Astrocyte (in vitro differentiated cells and primary cell): ENCODE results near the gene PPP6R3. TPM values are rescaled to one million over a fixed set of nuclear protein-coding genes. Genes with fewer than 3 reads are reported as not detected.
A peak's percentile ranks its signal among the peaks of the same experiment; 100 is the strongest.

Source experiments
- DNase-seq: peaks from one replicate; pipeline ENCODE4 v3.0.0-alpha.2; 2010; ENCODE audit warnings: low read depth
- FAIRE-seq: peaks from 2 replicates; lab custom pipeline; 2011; peaks lifted over from hg19 to GRCh38; lab: Jason Lieb, UNC
- H2AFZ ChIP-seq: 2 replicates; pipeline ENCODE4 v1.6.0; 2012; ENCODE audit warnings: low read depth, low read length, inconsistent platforms
- H3K27ac ChIP-seq: 2 replicates; pipeline ENCODE4 v1.5.1; 2011; ENCODE audit warnings: low read depth, low read length, inconsistent platforms
- H3K27me3 ChIP-seq: 2 replicates; pipeline ENCODE4 v1.6.0; 2011; ENCODE audit warnings: low read length, inconsistent platforms; ENCODE audit not compliant: insufficient read depth
- H3K36me3 ChIP-seq: 2 replicates; pipeline ENCODE4 v1.5.1; 2011; ENCODE audit warnings: low read length, inconsistent platforms; ENCODE audit not compliant: insufficient read depth
- H3K4me1 ChIP-seq: 2 replicates; pipeline ENCODE4 v1.5.1; 2011; ENCODE audit warnings: low read length, inconsistent platforms; ENCODE audit not compliant: insufficient read depth
- H3K4me2 ChIP-seq: 2 replicates; pipeline ENCODE4 v1.6.0; 2012; ENCODE audit warnings: low read length, inconsistent platforms
- H3K4me3 ChIP-seq: 2 replicates; pipeline ENCODE4 v1.5.1; 2011; ENCODE audit warnings: low read depth, mild to moderate bottlenecking, low read length, inconsistent platforms; ENCODE audit not compliant: insufficient read depth
- H3K79me2 ChIP-seq: 2 replicates; pipeline ENCODE4 v1.6.0; 2012; ENCODE audit warnings: mild to moderate bottlenecking, low read length, inconsistent platforms; ENCODE audit not compliant: insufficient read depth
- H3K9ac ChIP-seq: 2 replicates; pipeline ENCODE4 v1.6.0; 2012; ENCODE audit warnings: mild to moderate bottlenecking, low read length, inconsistent platforms
- H3K9me3 ChIP-seq: 2 replicates; pipeline ENCODE4 v1.5.1; 2012; ENCODE audit warnings: low read depth, mild to moderate bottlenecking, low read length, inconsistent platforms; ENCODE audit not compliant: insufficient read depth
- H4K20me1 ChIP-seq: 2 replicates; pipeline ENCODE4 v1.6.0; 2012; ENCODE audit warnings: low read length, inconsistent platforms; ENCODE audit not compliant: insufficient read depth
- H3K27ac Mint-ChIP-seq: one replicate; pipeline ENCODE4 v1.8.0; 2021; ENCODE audit warnings: mild to moderate bottlenecking, mixed read lengths; ENCODE audit not compliant: unreplicated experiment
- H3K27me3 Mint-ChIP-seq: one replicate; pipeline ENCODE4 v1.8.0; 2021; ENCODE audit warnings: low read depth, mixed read lengths; ENCODE audit not compliant: unreplicated experiment
- H3K36me3 Mint-ChIP-seq: one replicate; pipeline ENCODE4 v1.8.0; 2021; ENCODE audit warnings: low read depth, mixed read lengths; ENCODE audit not compliant: unreplicated experiment
- H3K4me1 Mint-ChIP-seq: one replicate; pipeline ENCODE4 v1.8.0; 2021; ENCODE audit warnings: low read depth, mixed read lengths; ENCODE audit not compliant: unreplicated experiment
- H3K4me3 Mint-ChIP-seq: one replicate; pipeline ENCODE4 v1.8.0; 2021; ENCODE audit warnings: mild to moderate bottlenecking, moderate library complexity, mixed read lengths; ENCODE audit not compliant: unreplicated experiment
- H3K9me3 Mint-ChIP-seq: one replicate; pipeline ENCODE4 v1.8.0; 2021; ENCODE audit warnings: mild to moderate bottlenecking, mixed read lengths; ENCODE audit not compliant: unreplicated experiment
- CTCF ChIP-seq: IDR thresholded peaks from 2 replicates; pipeline ENCODE4 v1.5.1; 2011; ENCODE audit warnings: low read depth, mild to moderate bottlenecking, inconsistent platforms, low read length, moderate library complexity; ENCODE audit not compliant: insufficient read depth
- EZH2 ChIP-seq: IDR thresholded peaks from 2 replicates; pipeline ENCODE4 v1.6.1; 2012; ENCODE audit warnings: mild to moderate bottlenecking, low read length, inconsistent platforms; ENCODE audit not compliant: insufficient read depth
- total RNA-seq: library from RNA; stranded (reverse); gene quantifications from 2 replicates; pipeline ENCODE4 v1.2.1, GENCODE V29; 2021

Gene PPP6R3
- total RNA-seq, 1 donor from 2014 or later, result 97.8 TPM

GRCh38 chr11:68575025-68575665 lies 114.6 kb downstream of the PPP6R3 start:
- Mint-ChIP-seq H3K27ac (no peak overlapping the region), H3K36me3 (peaks cover 27% of the 10 kb centered on the region), H3K9me3 (no peaks in the 10 kb centered on the region), H3K27me3 (no peaks in the 10 kb centered on the region), H3K4me1 (peaks cover 18% of the 10 kb centered on the region), H3K4me3 (no peak overlapping the region)
- no peak overlapping the region for H2AFZ ChIP-seq
- H3K79me2 ChIP-seq, result peaks cover 36% of the 10 kb centered on the region
- TF ChIP-seq CTCF (no peak), EZH2 (no peak)
- no peak overlapping the region for H3K4me2 ChIP-seq
- no peaks in the 10 kb centered on the region for H3K9me3 ChIP-seq
- no peak overlapping the region for H3K9ac ChIP-seq
- FAIRE-seq (no peak), DNase-seq (no peak)
- peaks cover 60% of the 10 kb centered on the region for H4K20me1 ChIP-seq
- H3K27me3 ChIP-seq, result no peaks in the 10 kb centered on the region
- H3K36me3 ChIP-seq, result peaks cover 49% of the 10 kb centered on the region
- H3K27ac ChIP-seq, result no peak overlapping the region
- H3K4me3 ChIP-seq, result no peak overlapping the region
- H3K4me1 ChIP-seq, result peaks cover 7% of the 10 kb centered on the region

GRCh38 chr11:68579455-68579854 lies 118.9 kb downstream of the PPP6R3 start:
- no peak overlapping the region for H3K4me2 ChIP-seq
- peaks cover 19% of the 10 kb centered on the region for H3K79me2 ChIP-seq
- Mint-ChIP-seq H3K4me3 (no peak overlapping the region), H3K36me3 (peaks cover 14% of the 10 kb centered on the region), H3K27me3 (no peaks in the 10 kb centered on the region), H3K9me3 (peaks cover 2% of the 10 kb centered on the region), H3K4me1 (peaks cover 30% of the 10 kb centered on the region), H3K27ac (no peak overlapping the region)
- H3K4me3 ChIP-seq, result no peak overlapping the region
- no peak overlapping the region for H3K27ac ChIP-seq
- TF ChIP-seq EZH2 (no peak), CTCF (no peak)
- no peaks in the 10 kb centered on the region for H3K27me3 ChIP-seq
- H2AFZ ChIP-seq, result no peak overlapping the region
- DNase-seq (peak; percentile 60), FAIRE-seq (no peak)
- H3K4me1 ChIP-seq, result peaks cover 29% of the 10 kb centered on the region
- H4K20me1 ChIP-seq, result peaks cover 57% of the 10 kb centered on the region
- peaks cover 30% of the 10 kb centered on the region for H3K36me3 ChIP-seq
- no peak overlapping the region for H3K9ac ChIP-seq
- no peaks in the 10 kb centered on the region for H3K9me3 ChIP-seq

- Histone ChIP-seq H3K9ac (no peak overlapping the region), H3K4me3 (no peak overlapping the region), H3K79me2 (peaks cover 17% of the 10 kb centered on the region), H3K4me2 (no peak overlapping the region), H3K27ac (no peak overlapping the region), H3K4me1 (peaks cover 29% of the 10 kb centered on the region), H3K36me3 (peaks cover 24% of the 10 kb centered on the region), H3K27me3 (no peaks in the 10 kb centered on the region), H3K9me3 (no peaks in the 10 kb centered on the region), H4K20me1 (peaks cover 51% of the 10 kb centered on the region), H2AFZ (no peak overlapping the region)
- Mint-ChIP-seq H3K27me3 (no peaks in the 10 kb centered on the region), H3K9me3 (peaks cover 2% of the 10 kb centered on the region), H3K36me3 (peaks cover 18% of the 10 kb centered on the region), H3K27ac (no peak overlapping the region), H3K4me3 (no peak overlapping the region), H3K4me1 (peaks cover 33% of the 10 kb centered on the region)
- TF ChIP-seq CTCF (no peak), EZH2 (no peak)
- FAIRE-seq (no peak), DNase-seq (no peak)
Observed at GRCh38 chr11:68581439-68581838, 120.9 kb downstream of the PPP6R3 start.
